ENCODE data around the gene ZNF608. TPM values are rescaled to one million over a fixed set of nuclear protein-coding genes. Genes with fewer than 3 reads are reported as not detected.
A peak's percentile ranks its signal among the peaks of the same experiment; 100 is the strongest.

ZNF608 gene
- total and polyA plus RNA-seq, 2 experiments from 2014 or later, result 20.5 to 42.4 TPM

DNA sequence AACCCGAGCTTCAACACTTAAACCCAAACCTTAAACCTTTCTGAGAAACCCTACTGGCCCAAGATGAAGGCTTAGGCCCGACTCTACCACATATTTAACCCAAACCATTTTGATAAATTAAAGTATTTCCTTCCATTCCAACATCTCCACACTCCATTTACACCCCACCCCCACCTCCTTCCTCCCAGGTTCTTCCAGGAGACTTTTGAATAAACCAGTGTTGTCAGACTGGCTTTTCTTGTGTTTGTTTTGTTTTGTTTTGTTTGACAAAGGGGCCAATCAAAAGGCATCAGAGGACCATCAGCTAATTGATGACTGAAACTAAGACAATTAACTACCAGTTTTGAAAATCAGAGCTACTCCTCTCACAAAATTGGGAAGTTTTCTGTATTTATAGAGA lies 4.6 kb upstream of the ZNF608 start:
- H3K36me3 ChIP-seq (ENCODE audit: insufficient read depth), result no peaks in the 10 kb centered on the region
- no peaks in the 10 kb centered on the region for H3K9me2 ChIP-seq (ENCODE audit: insufficient read depth)
- H3K4me2 ChIP-seq, result peak overlapping the region; percentile 78
- Mint-ChIP-seq H3K9me3 (no peaks in the 10 kb centered on the region; the same call in 2 of the 3 replicates), H3K27me3 (ENCODE audit: insufficient read depth, low read depth, poor library complexity) (peaks cover 6% of the 10 kb centered on the region), H3K27ac (peak overlapping the region; percentile 92), H3K4me1 (peaks cover 38% of the 10 kb centered on the region), H3K36me3 (ENCODE audit: low read depth) (peaks cover 2% of the 10 kb centered on the region; the same call in 2 of the 3 replicates), H3K4me3 (peak overlapping the region; percentile 46)
- no peak for TF ChIP-seq POLR2AphosphoS5 (IDR thresholded peaks at IDR 0.05; ENCODE audit: low read depth)
- TF ChIP-seq, protein P1, sequence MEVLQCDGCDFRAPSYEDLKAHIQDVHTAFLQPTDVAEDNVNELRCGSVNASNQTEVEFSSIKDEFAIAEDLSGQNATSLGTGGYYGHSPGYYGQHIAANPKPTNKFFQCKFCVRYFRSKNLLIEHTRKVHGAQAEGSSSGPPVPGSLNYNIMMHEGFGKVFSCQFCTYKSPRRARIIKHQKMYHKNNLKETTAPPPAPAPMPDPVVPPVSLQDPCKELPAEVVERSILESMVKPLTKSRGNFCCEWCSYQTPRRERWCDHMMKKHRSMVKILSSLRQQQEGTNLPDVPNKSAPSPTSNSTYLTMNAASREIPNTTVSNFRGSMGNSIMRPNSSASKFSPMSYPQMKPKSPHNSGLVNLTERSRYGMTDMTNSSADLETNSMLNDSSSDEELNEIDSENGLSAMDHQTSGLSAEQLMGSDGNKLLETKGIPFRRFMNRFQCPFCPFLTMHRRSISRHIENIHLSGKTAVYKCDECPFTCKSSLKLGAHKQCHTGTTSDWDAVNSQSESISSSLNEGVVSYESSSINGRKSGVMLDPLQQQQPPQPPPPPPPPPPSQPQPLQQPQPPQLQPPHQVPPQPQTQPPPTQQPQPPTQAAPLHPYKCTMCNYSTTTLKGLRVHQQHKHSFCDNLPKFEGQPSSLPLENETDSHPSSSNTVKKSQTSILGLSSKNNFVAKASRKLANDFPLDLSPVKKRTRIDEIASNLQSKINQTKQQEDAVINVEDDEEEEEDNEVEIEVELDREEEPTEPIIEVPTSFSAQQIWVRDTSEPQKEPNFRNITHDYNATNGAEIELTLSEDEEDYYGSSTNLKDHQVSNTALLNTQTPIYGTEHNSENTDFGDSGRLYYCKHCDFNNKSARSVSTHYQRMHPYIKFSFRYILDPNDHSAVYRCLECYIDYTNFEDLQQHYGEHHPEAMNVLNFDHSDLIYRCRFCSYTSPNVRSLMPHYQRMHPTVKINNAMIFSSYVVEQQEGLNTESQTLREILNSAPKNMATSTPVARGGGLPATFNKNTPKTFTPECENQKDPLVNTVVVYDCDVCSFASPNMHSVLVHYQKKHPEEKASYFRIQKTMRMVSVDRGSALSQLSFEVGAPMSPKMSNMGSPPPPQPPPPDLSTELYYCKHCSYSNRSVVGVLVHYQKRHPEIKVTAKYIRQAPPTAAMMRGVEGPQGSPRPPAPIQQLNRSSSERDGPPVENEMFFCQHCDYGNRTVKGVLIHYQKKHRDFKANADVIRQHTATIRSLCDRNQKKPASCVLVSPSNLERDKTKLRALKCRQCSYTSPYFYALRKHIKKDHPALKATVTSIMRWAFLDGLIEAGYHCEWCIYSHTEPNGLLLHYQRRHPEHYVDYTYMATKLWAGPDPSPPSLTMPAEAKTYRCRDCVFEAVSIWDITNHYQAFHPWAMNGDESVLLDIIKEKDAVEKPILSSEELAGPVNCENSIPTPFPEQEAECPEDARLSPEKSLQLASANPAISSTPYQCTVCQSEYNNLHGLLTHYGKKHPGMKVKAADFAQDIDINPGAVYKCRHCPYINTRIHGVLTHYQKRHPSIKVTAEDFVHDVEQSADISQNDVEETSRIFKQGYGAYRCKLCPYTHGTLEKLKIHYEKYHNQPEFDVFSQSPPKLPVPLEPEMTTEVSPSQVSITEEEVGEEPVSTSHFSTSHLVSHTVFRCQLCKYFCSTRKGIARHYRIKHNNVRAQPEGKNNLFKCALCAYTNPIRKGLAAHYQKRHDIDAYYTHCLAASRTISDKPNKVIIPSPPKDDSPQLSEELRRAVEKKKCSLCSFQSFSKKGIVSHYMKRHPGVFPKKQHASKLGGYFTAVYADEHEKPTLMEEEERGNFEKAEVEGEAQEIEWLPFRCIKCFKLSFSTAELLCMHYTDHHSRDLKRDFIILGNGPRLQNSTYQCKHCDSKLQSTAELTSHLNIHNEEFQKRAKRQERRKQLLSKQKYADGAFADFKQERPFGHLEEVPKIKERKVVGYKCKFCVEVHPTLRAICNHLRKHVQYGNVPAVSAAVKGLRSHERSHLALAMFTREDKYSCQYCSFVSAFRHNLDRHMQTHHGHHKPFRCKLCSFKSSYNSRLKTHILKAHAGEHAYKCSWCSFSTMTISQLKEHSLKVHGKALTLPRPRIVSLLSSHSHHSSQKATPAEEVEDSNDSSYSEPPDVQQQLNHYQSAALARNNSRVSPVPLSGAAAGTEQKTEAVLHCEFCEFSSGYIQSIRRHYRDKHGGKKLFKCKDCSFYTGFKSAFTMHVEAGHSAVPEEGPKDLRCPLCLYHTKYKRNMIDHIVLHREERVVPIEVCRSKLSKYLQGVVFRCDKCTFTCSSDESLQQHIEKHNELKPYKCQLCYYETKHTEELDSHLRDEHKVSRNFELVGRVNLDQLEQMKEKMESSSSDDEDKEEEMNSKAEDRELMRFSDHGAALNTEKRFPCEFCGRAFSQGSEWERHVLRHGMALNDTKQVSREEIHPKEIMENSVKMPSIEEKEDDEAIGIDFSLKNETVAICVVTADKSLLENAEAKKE (CRISPR knock-in tag; IDR thresholded peaks at IDR 0.05), result no peak
- no peak for TF ChIP-seq ZNF114 (CRISPR knock-in tag; IDR thresholded peaks at IDR 0.05)
- peak; percentile 54 for TF ChIP-seq CREB1 (CRISPR knock-in tag; IDR thresholded peaks at IDR 0.05; ENCODE audit: low read depth)
- peak; percentile 100 for TF ChIP-seq NANOG (IDR thresholded peaks at IDR 0.05; ENCODE audit: borderline replicate concordance)
- H3K79me2 ChIP-seq (replicated peaks; ENCODE audit: insufficient read depth), result peaks cover 15% of the 10 kb centered on the region
- peak overlapping the region; percentile 25 for H3K4me3 ChIP-seq
- DNase-seq (ENCODE audit: low spot score) (peak; percentile 79), ATAC-seq (no peak; the same call in 2 of the 3 replicates)
- H3F3A ChIP-seq (replicated peaks; ENCODE audit: low read depth), result no peaks in the 10 kb centered on the region
- no peaks in the 10 kb centered on the region for H4K20me1 ChIP-seq (replicated peaks; ENCODE audit: insufficient read depth)
- peaks cover 30% of the 10 kb centered on the region for H3K4me1 ChIP-seq (ENCODE audit: insufficient read depth)
- peak overlapping the region; percentile 78 for H3K27ac ChIP-seq (ENCODE audit: low read depth)
- H3K27me3 ChIP-seq (ENCODE audit: insufficient read depth), result no peaks in the 10 kb centered on the region
- H2AFZ ChIP-seq, result no peak overlapping the region

Data from GM23338 (cell line).